Neutrophil (primary cell): ENCODE results near the gene CDH10.

Source experiments
- H3K27ac ChIP-seq: fragments of 200-600 bp; sonication (generic); 2 replicates; pipeline ENCODE4 v1.5.1; 2016; ENCODE audit warnings: mild to moderate bottlenecking, moderate library complexity
- H3K27me3 ChIP-seq: fragments of 200-600 bp; sonication (generic); 2 replicates; pipeline ENCODE4 v1.6.0; 2016; ENCODE audit warnings: mild to moderate bottlenecking
- H3K36me3 ChIP-seq: fragments of 200-600 bp; sonication (generic); 2 replicates; pipeline ENCODE4 v1.5.1; 2017
- H3K4me1 ChIP-seq, 2 experiments: fragments of 200-600 bp in 1 of 2; sonication (generic) in 1 of 2; 1 replicate in 1 of 2; 2 replicates in 1 of 2; pipeline versions ENCODE4 v1.5.1 to v1.6.1; 2013 to 2016; ENCODE audit warnings: low read depth in 1 of 2, low read length in 1 of 2, mild to moderate bottlenecking in 1 of 2, moderate library complexity in 1 of 2; ENCODE audit not compliant: control insufficient read depth in 1 of 2, insufficient read depth in 1 of 2
- H3K4me3 ChIP-seq, 2 experiments: fragments of 200-600 bp in 1 of 2; sonication (generic) in 1 of 2; 1 replicate in 1 of 2; 2 replicates in 1 of 2; pipeline ENCODE4 v1.5.1; 2013 to 2016; ENCODE audit warnings: low read depth in 1 of 2, low read length in 1 of 2, mild to moderate bottlenecking in 1 of 2, moderate library complexity in 1 of 2
- H3K9me3 ChIP-seq: fragments of 200-600 bp; sonication (generic); 2 replicates; pipeline ENCODE4 v1.5.1; 2016
- TF ChIP-seq, protein P1 (sequence below): fragments of 200-600 bp; sonication (generic); IDR thresholded peaks from 2 replicates; pipeline ENCODE4 v1.5.1; 2016; ENCODE audit warnings: antibody characterized with exemption

Gene CDH10

DNA sequence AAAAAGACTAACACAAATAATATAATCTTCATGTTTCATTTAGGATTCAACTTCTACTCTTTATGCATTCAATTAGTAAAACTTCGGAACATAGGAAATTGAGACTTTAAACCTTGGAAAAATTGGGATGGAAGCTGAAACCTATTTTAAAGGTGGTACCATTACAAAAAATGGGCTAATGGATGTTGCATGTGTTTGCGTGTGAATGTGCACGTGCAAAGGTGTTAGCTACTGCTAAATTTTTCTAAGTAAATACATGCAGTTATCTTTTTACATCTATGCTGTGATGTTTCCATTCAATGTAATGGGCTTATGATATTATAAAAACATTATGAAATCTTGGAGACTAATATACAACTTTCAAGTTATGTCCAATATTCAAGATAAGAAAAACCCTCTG, 134.8 kb downstream of the CDH10 start:
- H3K27me3 ChIP-seq, result no peaks in the 10 kb centered on the region
- no peak overlapping the region for H3K27ac ChIP-seq
- H3K36me3 ChIP-seq, result no peaks in the 10 kb centered on the region
- no peaks in the 10 kb centered on the region for H3K4me1 ChIP-seq
- no peak overlapping the region for H3K4me3 ChIP-seq
- no peaks in the 10 kb centered on the region for H3K9me3 ChIP-seq
- TF ChIP-seq, protein P1, sequence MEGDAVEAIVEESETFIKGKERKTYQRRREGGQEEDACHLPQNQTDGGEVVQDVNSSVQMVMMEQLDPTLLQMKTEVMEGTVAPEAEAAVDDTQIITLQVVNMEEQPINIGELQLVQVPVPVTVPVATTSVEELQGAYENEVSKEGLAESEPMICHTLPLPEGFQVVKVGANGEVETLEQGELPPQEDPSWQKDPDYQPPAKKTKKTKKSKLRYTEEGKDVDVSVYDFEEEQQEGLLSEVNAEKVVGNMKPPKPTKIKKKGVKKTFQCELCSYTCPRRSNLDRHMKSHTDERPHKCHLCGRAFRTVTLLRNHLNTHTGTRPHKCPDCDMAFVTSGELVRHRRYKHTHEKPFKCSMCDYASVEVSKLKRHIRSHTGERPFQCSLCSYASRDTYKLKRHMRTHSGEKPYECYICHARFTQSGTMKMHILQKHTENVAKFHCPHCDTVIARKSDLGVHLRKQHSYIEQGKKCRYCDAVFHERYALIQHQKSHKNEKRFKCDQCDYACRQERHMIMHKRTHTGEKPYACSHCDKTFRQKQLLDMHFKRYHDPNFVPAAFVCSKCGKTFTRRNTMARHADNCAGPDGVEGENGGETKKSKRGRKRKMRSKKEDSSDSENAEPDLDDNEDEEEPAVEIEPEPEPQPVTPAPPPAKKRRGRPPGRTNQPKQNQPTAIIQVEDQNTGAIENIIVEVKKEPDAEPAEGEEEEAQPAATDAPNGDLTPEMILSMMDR, result no peak

DNA sequence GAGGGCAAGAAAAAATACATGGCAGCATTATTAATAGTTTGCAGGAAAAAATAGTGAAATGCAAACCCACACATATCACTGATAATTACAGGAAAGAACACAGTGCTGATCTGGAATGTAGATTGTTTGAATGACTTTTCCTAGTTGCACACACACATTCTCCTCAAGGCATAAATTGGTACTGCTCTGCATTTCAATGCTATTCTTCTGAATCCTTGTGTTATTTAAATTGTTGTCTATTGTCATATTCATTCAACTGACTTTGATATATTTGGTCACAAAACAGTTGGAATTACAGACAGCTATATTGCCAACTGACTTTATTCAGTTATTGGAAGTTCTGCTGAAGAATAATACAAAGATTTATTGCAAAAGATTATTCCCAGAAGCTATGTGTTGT, 139.5 kb downstream of the CDH10 start:
- no peaks in the 10 kb centered on the region for H3K36me3 ChIP-seq
- H3K27me3 ChIP-seq, result no peaks in the 10 kb centered on the region
- H3K9me3 ChIP-seq, result no peaks in the 10 kb centered on the region
- no peak overlapping the region for H3K4me3 ChIP-seq
- H3K27ac ChIP-seq, result no peak overlapping the region
- H3K4me1 ChIP-seq, result no peaks in the 10 kb centered on the region
- TF ChIP-seq, protein P1, result no peak

DNA sequence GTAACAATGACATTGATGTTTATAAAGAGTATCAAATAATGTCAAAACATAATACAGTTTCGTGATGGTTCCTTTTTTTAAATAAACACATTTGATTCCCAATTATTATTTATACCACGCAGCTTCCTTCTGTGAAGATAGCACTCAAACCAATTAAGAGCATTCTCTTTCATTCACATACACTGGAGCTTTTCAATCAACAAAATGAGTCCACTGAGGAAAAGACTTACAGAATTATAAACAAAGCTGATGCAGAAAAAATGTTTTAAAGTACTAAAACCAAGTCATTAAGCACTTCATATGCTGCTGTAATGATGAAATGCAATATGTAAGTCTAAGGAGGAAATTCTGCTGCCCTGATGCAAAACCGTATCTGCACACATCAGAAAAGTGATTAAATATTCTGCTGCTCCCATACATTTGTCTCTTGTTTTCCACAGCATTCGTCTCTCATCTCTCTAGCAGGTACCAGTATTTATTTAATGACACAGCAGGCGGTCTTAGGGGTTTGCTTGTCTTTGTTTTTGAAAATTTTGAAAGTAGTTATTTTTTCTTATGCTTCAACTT, 147.1 kb downstream of the CDH10 start:
- Histone ChIP-seq H3K36me3 (no peaks in the 10 kb centered on the region), H3K4me1 (no peaks in the 10 kb centered on the region), H3K4me3 (no peak overlapping the region), H3K27me3 (no peaks in the 10 kb centered on the region), H3K27ac (no peak overlapping the region), H3K9me3 (no peaks in the 10 kb centered on the region)
- TF ChIP-seq, protein P1, result no peak

DNA sequence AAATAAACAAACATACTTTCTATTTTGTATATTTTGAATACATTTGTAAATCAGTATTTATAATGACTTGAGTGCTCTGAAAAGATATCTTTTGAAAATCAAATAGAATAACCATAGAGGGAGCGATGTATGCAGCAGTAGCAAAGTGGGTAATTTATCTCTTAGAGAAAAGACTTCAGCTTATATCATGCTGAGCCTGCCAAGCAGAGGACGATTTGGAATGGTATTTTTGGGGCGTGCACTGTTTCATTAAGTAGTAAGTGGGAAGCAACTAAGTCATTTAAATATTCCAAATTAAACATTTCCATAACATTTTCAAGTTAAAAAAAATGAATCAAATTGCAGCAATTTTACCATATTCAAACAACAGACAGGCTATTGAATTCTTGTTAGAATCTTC, 147.6 kb downstream of the CDH10 start:
- H3K4me1 ChIP-seq, result no peaks in the 10 kb centered on the region
- no peaks in the 10 kb centered on the region for H3K27me3 ChIP-seq
- TF ChIP-seq, protein P1, result no peak
- H3K4me3 ChIP-seq, result no peak overlapping the region
- H3K27ac ChIP-seq, result no peak overlapping the region
- H3K9me3 ChIP-seq, result no peaks in the 10 kb centered on the region
- H3K36me3 ChIP-seq, result no peaks in the 10 kb centered on the region

DNA sequence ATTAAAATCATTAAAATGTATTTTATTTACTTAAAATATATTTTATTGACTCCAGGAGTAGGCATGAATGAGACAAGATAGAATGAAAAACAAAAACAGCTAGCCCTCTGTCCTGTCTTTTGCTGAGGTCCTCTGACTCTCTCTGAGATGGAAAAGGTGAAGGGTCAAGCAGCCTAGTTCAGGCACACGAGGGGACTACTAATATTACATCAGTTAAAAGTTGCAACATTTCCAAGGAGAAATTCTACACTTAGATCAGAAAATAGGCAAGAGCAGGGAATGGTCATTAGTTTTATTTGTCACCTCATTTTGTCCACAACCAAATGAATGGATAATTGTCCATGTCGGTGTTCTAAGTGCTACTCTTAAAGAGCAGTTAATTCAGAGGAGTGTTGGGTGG, 148.5 kb downstream of the CDH10 start:
- H3K36me3 ChIP-seq, result no peaks in the 10 kb centered on the region
- TF ChIP-seq, protein P1, result no peak
- no peaks in the 10 kb centered on the region for H3K27me3 ChIP-seq
- no peak overlapping the region for H3K4me3 ChIP-seq
- no peak overlapping the region for H3K27ac ChIP-seq
- H3K4me1 ChIP-seq, result no peaks in the 10 kb centered on the region
- H3K9me3 ChIP-seq, result no peaks in the 10 kb centered on the region

DNA sequence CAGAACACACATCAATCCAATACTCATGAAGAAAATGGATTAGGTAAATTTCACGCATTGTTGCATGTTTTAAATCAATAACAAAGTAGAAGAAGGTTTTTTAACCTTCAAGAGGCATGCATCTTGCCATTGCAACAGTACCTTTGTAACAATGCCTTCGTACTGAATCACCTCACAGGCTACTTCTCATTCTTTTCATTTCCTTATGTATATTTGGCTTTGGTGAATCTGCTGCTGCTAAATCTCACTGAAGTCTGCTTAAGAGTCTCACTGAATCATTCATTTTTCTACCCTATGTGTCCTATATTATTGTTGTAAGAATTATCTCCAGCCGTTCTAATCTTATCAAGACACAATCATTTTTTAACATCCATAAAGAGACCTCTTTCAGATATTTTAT, 152.5 kb downstream of the CDH10 start:
- Histone ChIP-seq H3K36me3 (no peaks in the 10 kb centered on the region), H3K27me3 (no peaks in the 10 kb centered on the region), H3K9me3 (no peaks in the 10 kb centered on the region), H3K4me1 (no peaks in the 10 kb centered on the region), H3K4me3 (no peak overlapping the region), H3K27ac (no peak overlapping the region)
- TF ChIP-seq, protein P1, result no peak
